Uterus (tissue), 2 donors: ENCODE data around the gene SCAI.

Experiments
- POLR2A ChIP-seq, 2 donors: fragments of 450-650 bp; IDR thresholded peaks; one replicate each; pipeline ENCODE4 v1.6.1; 2016; ENCODE audit warnings: antibody characterized with exemption in 2 of 2, mild to moderate bottlenecking in 1 of 2, moderate library complexity in 1 of 2
- TF ChIP-seq, protein P1 (sequence below), 4 experiments: fragments of 200-600 bp in 2 of 4; fragments of 450-650 bp in 2 of 4; sonication (generic) in 2 of 4; IDR thresholded peaks; one replicate each; pipeline ENCODE4 v1.5.1; 2016 to 2019; ENCODE audit warnings: antibody characterized with exemption in 4 of 4, mild to moderate bottlenecking in 2 of 4, moderate library complexity in 1 of 4

DNA sequence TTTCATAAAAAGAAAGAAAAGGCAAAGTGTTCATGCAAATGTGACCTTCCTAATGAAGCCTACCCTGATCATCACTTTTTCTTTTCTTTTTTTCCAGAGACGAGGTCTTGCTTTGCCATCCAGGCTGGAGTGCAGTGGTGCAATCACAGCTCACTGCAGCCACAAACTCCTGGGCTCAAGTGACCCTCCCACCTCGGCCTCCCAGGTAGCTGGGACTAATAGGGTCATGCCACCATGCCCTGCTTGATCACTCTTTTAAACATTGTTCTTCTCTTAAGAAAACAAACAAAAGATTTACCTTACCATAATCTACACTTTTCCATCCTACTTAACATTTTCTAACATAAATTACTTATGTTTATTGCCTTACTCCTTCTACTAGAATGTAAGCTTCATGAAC is 193.9 kb downstream of the SCAI start:
- TF ChIP-seq, protein P1, sequence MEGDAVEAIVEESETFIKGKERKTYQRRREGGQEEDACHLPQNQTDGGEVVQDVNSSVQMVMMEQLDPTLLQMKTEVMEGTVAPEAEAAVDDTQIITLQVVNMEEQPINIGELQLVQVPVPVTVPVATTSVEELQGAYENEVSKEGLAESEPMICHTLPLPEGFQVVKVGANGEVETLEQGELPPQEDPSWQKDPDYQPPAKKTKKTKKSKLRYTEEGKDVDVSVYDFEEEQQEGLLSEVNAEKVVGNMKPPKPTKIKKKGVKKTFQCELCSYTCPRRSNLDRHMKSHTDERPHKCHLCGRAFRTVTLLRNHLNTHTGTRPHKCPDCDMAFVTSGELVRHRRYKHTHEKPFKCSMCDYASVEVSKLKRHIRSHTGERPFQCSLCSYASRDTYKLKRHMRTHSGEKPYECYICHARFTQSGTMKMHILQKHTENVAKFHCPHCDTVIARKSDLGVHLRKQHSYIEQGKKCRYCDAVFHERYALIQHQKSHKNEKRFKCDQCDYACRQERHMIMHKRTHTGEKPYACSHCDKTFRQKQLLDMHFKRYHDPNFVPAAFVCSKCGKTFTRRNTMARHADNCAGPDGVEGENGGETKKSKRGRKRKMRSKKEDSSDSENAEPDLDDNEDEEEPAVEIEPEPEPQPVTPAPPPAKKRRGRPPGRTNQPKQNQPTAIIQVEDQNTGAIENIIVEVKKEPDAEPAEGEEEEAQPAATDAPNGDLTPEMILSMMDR (IDR thresholded peaks at IDR 0.05) = no peak
- no peak for TF ChIP-seq POLR2A (IDR thresholded peaks at IDR 0.05)
